Activated T-cell treated with anti-CD3 and anti-CD28 coated beads for 1 hour (primary cell): ENCODE measurements around the gene CMSS1.
A peak's percentile ranks its signal among the peaks of the same experiment; 100 is the strongest.

ENCODE experiments used
- DNase-seq: peaks from one replicate; pipeline ENCODE4 v3.0.0-alpha.2; 2020; ENCODE audit warnings: low read depth

CMSS1 gene

GRCh38 chr3:99817437-99818240 lies at the start of gene CMSS1:
Gene CMSS1, plus strand, starts transcription at chr3:99817862.
- peak; percentile 92 for DNase-seq

GRCh38 chr3:99768126-99768525 lies 49.5 kb upstream of the CMSS1 start:
- no peak for DNase-seq

GRCh38 chr3:99768808-99769501 lies 48.7 kb upstream of the CMSS1 start:
- no peak for DNase-seq

DNA sequence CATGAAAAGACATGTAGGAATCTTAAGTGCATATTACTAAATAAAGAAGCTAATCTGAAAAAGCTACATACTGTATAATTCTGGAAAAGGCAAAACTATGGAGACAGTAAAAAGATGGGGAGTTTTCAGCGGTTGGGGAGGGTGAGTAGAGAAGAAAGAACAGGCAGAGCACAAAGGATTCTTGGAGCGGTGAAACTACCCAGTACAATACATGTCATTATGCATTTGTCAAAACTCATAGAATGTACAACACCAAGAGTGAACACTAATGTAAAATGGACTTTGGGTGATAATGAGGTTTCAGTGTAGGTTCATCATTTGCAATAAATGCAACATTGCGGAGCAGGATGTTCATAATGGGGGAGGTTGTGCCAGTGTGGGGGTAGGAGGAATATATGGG lies 45.5 kb upstream of the CMSS1 start:
- no peak for DNase-seq

- DNase-seq = no peak
Measured at GRCh38 chr3:99772671-99773070, 45.0 kb upstream of the CMSS1 start.

- no peak for DNase-seq
Measured at GRCh38 chr3:99774467-99774866, 43.2 kb upstream of the CMSS1 start.

DNA sequence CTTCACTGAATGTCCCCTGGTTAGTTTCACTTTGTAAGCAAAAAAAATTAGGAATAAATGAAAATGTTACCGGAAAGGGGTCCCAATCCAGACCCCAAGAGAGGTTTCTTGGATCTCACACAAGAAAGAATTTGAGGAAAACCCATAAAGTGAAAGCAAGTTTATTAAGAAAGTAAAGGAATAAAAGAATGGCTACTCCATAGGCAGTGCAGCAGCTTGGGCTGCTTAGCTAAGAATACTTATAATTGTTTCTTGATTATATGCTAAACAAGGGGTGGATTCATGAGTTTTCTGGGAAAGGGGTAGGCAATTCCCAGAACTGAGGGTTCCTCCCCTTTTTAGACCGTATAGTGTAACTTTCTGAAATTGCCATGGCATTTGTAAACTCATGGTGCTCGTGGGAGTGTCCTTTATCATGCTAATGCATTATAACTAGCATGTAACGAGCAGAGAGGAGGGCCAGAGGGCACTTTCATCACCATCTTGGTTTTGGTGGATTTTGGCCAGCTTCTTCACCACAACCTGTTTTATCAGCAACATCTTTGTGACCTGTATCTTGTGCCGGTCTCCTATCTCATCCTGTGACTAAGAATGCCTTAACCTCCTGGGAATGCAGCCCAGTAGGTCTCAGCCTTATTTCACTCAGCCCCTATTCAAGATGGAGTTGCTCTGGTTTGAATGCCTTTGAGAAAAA lies 41.0 kb upstream of the CMSS1 start:
- no peak for DNase-seq

DNA sequence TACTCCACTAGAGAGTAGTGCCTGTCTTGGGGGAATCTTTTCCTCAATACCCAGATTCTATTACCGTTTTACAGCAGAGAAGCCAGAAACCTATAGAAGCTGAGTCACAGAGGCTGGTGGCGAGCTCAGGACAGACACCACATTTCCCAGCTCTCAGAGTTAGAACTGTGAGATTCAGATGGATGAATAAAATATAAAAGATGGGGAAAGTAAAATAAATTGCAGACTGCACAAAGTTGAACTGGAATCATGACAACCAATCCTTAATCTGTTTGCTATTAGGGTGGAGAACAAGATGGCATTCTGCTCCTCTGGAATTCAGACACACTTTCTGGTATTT lies 40.5 kb upstream of the CMSS1 start:
- no peak for DNase-seq

GRCh38 chr3:99777708-99778107 lies 40.0 kb upstream of the CMSS1 start:
- no peak for DNase-seq

- no peak for DNase-seq
Measured at GRCh38 chr3:99780749-99781148, 36.9 kb upstream of the CMSS1 start.

DNA sequence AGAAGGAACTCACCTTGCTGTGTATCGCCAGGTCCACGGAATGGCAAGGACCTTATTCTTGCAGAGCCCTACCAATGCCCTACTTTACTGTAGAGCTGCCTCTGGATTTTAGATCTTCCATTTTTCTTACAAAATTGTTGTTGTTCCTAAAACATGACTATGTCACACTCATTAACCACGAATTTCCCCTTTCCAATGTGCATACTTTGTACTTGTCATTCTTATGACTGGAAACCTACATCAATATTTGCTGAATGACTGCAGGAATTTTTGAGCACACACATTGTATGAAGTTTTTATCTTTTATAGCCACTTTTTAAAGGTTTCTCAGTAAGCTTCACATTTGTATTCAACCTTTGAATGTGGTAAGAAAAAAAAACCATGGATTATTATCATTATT lies 35.9 kb upstream of the CMSS1 start:
- DNase-seq = no peak

DNA sequence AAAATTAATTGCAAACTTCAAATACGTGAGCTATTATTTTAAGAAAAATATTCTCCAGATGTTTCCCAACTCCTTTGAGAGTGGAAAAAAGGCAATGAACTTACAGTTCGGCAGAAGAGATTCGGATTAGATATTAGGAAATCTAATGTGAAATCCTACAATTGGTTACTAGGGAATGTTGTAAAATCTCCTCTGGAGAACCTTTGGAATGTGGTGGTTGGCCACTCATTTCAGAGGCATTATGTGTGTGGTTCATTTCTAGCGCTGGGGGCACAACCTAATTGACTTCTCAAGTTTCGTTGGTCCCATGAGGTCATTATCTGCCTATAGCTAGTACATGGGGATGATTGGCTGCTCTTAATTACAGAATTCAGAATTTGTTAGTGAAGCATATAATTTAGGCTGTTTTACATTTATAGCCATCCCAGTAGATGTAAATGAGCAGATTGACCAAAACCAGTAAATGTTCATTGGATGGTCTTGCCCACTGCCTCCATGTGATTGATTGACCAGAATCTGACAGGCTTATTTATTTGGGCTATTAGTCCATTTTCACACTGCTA lies 34.6 kb upstream of the CMSS1 start:
- no peak for DNase-seq

GRCh38 chr3:99789011-99789721 lies 28.5 kb upstream of the CMSS1 start:
- no peak for DNase-seq

DNA sequence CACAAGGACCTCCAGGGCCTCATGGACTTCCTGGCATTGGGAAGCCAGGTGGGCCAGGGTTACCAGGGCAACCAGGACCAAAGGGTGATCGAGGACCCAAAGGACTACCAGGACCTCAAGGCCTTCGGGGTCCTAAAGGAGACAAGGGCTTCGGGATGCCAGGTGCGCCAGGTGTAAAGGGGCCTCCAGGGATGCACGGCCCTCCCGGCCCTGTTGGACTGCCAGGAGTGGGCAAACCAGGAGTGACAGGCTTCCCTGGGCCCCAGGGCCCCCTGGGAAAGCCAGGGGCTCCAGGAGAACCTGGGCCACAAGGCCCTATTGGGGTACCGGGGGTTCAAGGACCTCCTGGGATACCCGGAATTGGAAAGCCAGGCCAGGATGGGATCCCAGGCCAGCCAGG lies 23.2 kb upstream of the CMSS1 start:
- DNase-seq = no peak

DNA sequence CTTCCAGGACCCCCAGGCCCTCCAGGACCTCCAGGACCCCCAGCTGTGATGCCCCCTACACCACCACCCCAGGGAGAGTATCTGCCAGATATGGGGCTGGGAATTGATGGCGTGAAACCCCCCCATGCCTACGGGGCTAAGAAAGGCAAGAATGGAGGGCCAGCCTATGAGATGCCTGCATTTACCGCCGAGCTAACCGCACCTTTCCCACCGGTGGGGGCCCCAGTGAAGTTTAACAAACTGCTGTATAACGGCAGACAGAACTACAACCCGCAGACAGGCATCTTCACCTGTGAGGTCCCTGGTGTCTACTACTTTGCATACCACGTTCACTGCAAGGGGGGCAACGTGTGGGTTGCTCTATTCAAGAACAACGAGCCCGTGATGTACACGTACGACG lies 22.1 kb upstream of the CMSS1 start:
- DNase-seq = no peak

- no peak for DNase-seq
Measured at GRCh38 chr3:99799422-99799821, 18.2 kb upstream of the CMSS1 start.

DNA sequence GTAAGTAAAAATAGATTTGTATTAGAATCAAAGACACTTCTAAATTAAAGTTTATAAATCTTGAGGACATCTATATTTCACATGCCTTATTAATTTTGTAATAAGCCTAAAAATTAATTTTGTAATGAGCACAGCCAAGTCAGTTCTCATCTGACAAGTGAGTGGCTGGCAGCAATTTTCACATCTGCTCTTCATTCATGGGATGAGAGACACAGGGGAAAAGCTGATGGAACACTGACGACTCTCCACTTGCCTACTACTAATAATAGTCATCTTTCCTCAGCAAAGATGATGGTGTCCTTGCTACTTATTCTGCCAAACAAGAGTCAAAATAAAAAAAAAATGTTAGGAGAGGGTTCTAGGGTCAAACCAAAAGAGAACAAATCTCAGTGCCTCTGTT lies 14.4 kb upstream of the CMSS1 start:
- DNase-seq = no peak

DNA sequence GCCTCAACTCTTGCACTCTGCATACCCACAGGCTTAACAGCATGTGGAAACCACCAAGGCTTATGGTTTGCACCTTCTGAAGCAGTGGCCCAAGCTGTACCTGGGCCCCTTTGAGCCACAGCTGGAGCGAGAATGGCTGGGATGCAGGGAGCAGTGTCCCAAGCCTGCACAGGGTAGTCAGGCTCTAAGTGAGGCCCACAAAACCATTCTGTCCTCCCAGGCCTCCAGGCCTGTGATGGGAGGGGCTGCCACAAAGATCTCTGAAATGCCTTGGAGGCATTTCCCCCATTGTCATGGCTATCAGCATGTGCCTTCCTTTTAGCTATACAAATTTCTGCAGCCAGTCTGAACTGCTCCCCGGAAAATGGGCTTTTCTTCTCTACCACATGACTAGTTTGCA lies 12.5 kb upstream of the CMSS1 start:
- no peak for DNase-seq

- peak; percentile 14 for DNase-seq
Measured at GRCh38 chr3:99808163-99808794, 9.4 kb upstream of the CMSS1 start.

DNA sequence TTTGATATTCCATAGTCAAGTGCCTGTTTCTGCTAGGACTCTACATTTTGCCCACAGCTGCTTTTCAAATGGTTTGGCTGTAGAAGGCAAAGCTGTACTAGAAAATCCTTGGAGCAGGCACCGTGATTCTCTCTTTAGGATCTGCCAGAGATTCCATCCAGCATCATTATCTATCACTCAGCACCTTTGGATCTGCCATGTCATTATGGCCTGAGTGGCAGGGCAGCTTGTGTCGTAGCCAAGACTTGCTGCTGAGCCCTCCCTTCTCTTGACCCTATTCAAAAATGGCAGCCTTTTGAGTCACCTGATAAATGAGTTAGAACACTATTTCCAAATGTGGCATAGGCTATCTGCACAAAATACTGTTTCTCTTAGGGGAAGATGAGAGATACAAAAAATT lies 8.1 kb upstream of the CMSS1 start:
- no peak for DNase-seq

DNA sequence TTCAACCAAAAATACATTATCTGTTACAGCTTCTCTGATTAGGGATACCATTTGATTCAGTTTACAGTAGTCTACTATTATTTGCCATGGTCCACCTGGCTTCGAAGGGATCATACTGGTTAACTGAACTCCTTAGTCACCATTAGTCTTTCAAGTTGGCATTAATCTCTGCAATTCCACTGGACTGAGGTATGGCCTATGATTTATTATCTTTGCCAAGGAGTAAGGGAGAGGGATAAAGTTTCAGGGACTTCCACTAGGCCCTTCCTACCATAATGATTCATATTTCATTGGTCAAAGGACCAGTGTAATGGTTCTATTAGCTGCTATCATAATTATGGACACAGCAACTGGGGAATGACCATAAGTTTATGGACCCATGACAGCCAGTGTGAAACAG lies 7.3 kb upstream of the CMSS1 start:
- no peak for DNase-seq

DNA sequence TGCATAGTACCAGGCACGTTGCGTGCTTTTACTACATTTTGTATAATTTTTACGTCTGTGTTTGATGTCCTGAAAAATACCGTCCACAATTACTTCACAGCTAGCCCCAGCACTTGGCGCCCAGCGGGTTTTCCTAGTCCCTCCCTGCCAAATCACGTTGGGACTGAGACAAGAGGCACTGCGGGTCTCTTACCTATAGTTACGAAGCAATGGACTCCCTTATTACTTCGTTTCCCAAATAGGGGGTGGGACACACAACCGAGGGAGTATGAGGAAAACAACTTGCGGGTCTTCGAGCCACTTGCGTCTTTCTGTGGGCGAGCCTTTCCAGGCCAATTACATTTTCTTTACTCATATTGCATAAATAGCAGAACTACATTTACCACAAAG lies 620 bp upstream of the CMSS1 start:
- DNase-seq = no peak
